ENCODE data around the gene TMSB4X. TPM values are rescaled to one million over a fixed set of nuclear protein-coding genes. Genes with fewer than 3 reads are reported as not detected.

Gene TMSB4X
- total and polyA plus RNA-seq, 2 of the 8 experiments (the other 6 are each of a cell fraction or from before 2014, with no cell fraction given) = 2,063 to 2,112 TPM

GRCh38 chrX:12975991-12976558 lies 1.2 kb downstream of the TMSB4X start (continued):
- TF ChIP-seq USF2 (IDR thresholded peaks at IDR 0.05; ENCODE audit: low read length) = no peak
- TF ChIP-seq, protein P1, sequence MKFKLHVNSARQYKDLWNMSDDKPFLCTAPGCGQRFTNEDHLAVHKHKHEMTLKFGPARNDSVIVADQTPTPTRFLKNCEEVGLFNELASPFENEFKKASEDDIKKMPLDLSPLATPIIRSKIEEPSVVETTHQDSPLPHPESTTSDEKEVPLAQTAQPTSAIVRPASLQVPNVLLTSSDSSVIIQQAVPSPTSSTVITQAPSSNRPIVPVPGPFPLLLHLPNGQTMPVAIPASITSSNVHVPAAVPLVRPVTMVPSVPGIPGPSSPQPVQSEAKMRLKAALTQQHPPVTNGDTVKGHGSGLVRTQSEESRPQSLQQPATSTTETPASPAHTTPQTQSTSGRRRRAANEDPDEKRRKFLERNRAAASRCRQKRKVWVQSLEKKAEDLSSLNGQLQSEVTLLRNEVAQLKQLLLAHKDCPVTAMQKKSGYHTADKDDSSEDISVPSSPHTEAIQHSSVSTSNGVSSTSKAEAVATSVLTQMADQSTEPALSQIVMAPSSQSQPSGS (IDR thresholded peaks at IDR 0.05; ENCODE audit: low read length) = no peak

Measured in H1 (cell line).